ENCODE results near the gene MRPL4.
"Not testable (repeated sequence)": the region's sequence is repeated elsewhere in the genome, so short reads cannot be mapped to it uniquely, and the experiment has no call there.

MRPL4 gene

DNA sequence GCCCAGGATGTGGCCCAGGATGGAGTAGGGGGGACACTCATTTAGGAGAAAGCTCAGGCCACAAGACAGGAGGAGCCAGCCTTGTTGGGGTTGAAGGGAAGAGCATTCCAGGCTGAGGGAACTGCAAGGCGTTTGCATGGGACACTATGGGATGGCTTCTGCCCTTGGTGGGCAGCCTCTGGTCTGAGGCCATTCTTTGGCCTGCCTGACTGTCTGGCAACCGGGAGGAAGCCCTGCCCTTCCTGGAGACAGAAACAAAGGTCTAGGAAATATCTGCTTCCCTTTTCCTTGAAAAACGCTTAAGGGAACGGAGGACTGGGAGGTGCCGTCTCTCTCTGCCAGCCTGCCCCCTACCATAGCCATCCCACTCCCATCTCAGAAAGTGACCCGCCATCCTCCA is 16.1 kb downstream of the MRPL4 start:
- DNase-seq = no peak

- DNase-seq = peak; percentile 89
Measured at GRCh38 chr19:10269333-10270179, 17.5 kb downstream of the MRPL4 start.

DNA sequence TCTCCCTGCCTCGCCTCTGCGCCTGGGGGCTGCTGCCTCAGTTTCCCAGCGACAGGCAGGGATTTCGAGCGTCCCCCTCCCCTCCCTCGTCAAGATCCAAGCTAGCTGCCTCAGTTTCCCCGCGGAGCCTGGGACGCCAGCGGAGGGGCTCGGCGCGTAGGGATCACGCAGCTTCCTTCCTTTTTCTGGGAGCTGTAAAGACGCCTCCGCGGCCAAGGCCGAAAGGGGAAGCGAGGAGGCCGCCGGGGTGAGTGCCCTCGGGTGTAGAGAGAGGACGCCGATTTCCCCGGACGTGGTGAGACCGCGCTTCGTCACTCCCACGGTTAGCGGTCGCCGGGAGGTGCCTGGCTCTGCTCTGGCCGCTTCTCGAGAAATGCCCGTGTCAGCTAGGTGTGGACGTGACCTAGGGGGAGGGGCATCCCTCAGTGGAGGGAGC is 18.2 kb downstream of the MRPL4 start:
- DNase-seq = peak; percentile 63

- DNase-seq = peak; percentile 70
Measured at GRCh38 chr19:10270616-10271394, 18.8 kb downstream of the MRPL4 start, which contains the start of gene ICAM1. TSS of gene ICAM1 (plus strand) at chr19:10271120. CDS start at chr19:10271160, 40 bp downstream.

- peak; percentile 43 for DNase-seq
Measured at GRCh38 chr19:10271543-10272086, 19.6 kb downstream of the MRPL4 start.

GRCh38 chr19:10274589-10274988 is 22.6 kb downstream of the MRPL4 start:
- no peak for DNase-seq

- DNase-seq = no peak
Measured at GRCh38 chr19:10277795-10278589, 26.0 kb downstream of the MRPL4 start.

DNA sequence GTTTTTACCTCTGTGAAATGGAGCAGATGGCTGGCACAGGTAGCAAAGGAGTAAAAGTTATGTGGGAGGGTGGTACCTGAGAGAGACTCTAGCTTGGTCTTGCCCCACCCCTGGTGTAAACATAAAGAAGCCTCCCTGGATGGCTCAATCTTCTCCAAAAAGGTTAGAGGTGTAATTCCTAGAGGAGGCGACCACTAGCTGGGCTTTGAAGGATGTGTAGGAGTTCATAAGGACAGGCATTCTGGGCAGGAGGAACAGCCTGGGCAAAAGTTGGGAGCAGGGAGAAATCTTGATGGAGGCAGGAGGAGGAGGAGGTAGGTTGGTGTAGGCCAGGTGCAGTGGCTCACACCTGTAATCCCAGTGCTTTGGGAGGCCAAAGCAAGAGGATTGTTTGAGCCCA is 26.9 kb downstream of the MRPL4 start:
- DNase-seq = no peak

DNA sequence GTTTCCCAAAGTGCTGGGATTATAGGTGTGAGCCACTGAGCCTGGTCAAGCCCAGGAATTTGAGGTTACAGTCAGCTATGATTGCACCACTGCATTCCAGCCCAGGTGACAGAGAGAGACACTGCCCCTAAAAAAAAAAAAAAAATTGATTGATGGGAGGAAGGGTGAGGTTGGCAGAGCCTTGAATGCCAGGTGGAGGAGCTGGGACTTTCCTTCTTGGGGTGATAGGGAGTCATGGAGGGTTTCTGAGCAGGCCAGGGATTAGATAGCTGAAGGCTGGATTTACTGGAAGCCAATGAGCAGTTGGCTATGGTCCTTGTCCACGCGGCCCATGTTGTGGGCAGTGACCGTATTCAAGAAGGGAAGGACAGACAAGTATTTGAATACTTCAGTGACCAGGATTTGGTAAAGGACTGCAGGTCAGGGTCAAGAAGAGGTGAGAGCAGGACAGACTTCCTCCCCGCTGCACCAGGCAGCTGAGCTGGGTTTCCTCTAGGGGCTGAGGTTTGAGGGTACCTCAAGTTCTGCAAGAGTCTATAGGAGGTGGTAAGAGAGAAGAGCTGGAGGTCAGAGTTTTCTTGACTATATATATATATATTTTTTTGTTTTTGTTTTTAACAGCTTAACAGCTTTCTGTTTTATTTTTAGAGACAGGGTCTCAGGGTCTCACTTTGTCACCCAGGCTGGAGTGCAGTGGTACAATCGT is 27.9 kb downstream of the MRPL4 start:
- DNase-seq = no peak

GRCh38 chr19:10282043-10282442 is 30.0 kb downstream of the MRPL4 start:
- not testable (repeated sequence) for DNase-seq

- no peak for DNase-seq
Measured at GRCh38 chr19:10283301-10284064, 31.5 kb downstream of the MRPL4 start.

GRCh38 chr19:10284065-10284959 is 32.3 kb downstream of the MRPL4 start:
- DNase-seq = no peak

DNA sequence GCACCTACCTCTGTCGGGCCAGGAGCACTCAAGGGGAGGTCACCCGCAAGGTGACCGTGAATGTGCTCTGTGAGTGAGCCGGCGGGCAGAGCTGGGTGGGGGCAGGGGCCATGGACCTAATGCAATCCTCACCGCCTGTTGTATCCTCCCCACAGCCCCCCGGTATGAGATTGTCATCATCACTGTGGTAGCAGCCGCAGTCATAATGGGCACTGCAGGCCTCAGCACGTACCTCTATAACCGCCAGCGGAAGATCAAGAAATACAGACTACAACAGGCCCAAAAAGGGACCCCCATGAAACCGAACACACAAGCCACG is 32.9 kb downstream of the MRPL4 start:
- DNase-seq = no peak

GRCh38 chr19:10285393-10285792 is 33.4 kb downstream of the MRPL4 start:
- DNase-seq = no peak

DNA sequence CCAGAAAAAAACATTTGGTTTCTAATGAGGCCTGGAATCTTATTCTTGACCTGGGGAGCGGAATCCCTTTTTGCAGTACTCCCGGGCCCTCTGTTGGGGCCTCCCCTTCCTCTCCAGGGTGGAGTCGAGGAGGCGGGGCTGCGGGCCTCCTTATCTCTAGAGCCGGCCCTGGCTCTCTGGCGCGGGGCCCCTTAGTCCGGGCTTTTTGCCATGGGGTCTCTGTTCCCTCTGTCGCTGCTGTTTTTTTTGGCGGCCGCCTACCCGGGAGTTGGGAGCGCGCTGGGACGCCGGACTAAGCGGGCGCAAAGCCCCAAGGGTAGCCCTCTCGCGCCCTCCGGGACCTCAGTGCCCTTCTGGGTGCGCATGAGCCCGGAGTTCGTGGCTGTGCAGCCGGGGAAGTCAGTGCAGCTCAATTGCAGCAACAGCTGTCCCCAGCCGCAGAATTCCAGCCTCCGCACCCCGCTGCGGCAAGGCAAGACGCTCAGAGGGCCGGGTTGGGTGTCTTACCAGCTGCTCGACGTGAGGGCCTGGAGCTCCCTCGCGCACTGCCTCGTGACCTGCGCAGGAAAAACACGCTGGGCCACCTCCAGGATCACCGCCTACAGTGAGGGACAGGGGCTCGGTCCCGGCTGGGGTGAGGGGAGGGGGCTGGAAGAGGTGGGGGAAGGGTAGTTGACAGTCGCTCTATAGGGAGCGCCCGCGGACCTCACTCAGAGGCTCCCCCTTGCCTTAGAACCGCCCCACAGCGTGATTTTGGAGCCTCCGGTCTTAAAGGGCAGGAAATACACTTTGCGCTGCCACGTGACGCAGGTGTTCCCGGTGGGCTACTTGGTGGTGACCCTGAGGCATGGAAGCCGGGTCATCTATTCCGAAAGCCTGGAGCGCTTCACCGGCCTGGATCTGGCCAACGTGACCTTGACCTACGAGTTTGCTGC is 35.1 kb downstream of the MRPL4 start, which contains the start of gene ICAM4:
ICAM4 (plus strand) TSS at position 153 of the 935 bp plus-strand sequence; CDS start at position 211, 58 bp downstream.
- DNase-seq = no peak

DNA sequence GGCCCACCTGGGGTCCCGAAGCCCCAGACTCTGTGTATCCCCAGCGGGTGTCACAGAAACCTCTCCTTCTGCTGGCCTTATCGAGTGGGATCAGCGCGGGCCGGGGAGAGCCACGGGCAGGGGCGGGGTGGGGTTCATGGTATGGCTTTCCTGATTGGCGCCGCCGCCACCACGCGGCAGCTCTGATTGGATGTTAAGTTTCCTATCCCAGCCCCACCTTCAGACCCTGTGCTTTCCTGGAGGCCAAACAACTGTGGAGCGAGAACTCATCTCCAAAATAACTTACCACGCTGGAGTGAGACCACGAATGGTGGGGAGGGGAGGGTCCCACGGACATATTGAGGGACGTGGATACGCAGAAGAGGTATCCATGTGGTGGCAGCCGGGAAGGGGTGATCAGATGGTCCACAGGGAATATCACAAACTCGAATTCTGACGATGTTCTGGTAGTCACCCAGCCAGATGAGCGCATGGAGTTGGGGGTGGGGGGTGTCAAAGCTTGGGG is 36.7 kb downstream of the MRPL4 start:
- peak; percentile 48 for DNase-seq

DNA sequence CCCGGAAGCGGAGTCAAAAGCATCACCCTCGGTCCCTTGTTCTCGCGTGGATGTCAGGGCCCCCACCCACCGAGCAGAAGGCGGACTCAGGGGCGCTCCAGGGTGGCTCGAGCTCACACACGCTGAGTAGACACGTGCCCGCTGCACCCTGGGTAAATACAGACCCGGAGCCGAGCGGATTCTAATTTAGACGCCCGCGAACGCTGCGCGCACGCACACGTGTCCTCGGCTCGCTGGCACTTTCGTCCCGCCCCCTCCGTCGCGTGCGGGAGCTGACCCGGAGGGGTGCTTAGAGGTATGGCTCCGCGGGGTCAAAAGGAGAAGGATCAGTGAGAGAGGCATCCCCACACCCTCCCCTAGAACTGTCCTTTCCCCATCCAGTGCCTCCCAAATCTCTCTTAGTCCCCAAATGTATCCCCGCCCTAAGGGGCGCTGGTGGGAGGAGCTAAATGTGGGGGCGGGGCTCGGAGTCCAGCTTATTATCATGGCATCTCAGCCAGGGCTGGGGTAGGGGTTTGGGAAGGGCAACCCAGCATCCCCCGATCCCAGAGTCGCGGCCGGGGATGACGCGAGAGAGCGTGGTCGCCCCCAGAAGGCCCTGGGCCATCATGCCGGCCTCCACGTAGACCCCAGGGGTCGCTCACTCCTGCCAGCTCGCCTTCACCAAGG is 37.3 kb downstream of the MRPL4 start:
- DNase-seq = peak; percentile 65

DNA sequence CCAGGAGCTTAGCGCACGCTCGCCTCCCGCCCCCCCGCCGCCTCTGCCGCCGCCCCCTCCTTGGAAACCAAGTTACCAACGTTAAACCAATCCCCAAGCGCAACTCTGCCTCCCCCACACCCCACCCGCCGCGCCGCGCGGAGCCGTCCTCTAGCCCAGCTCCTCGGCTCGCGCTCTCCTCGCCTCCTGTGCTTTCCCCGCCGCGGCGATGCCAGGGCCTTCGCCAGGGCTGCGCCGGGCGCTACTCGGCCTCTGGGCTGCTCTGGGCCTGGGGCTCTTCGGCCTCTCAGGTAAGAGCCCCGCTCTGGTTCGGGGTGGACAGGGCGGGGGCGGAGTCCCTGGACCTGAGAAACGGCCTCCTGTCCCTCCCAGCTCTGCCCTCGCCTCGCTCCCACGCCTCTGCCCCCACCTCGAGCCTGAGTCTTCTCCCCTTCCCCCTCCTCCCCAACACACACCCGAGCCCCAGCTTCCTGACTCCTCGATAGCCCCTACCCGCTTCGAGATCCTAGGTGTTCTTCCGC is 37.9 kb downstream of the MRPL4 start, which contains the start of gene ICAM5:
ICAM5 (plus strand) TSS at position 117 of the 521 bp plus-strand sequence; CDS start at position 209, 92 bp downstream.
- peak; percentile 67 for DNase-seq
